WTC11 (cell line): ENCODE results near the gene FFAR2. TPM values are rescaled to one million over a fixed set of nuclear protein-coding genes. Genes with fewer than 3 reads are reported as not detected.

Source experiments
- ATAC-seq: fragments of 200-7000 bp; cut with Tn5 transposase; 2 replicates; pipeline ENCODE4 v1.10.0; 2021; ENCODE audit warnings: mild to moderate bottlenecking, moderate library complexity
- CTCF ChIA-PET: fragments of 300-600 bp; sonication (Branson Sonifier 250); formaldehyde crosslinking; loops from one replicate; lab custom pipeline; 2021; ENCODE audit warnings: antibody characterized with exemption; lab: Charles Lee
- POLR2A ChIA-PET: fragments of 350-600 bp; sonication (Branson Sonifier 250); formaldehyde crosslinking; loops from one replicate; lab custom pipeline; 2021; ENCODE audit warnings: antibody characterized with exemption; lab: Charles Lee
- DNase-seq: peaks from one replicate; pipeline ENCODE4 v3.0.0; 2021; ENCODE audit warnings: low spot score
- H3K27ac Mint-ChIP-seq: 2 replicates; pipeline ENCODE4 v1.8.0; 2021; ENCODE audit warnings: mixed read lengths
- H3K27me3 Mint-ChIP-seq: 2 replicates; pipeline ENCODE4 v1.8.0; 2021; ENCODE audit warnings: low read depth, mild to moderate bottlenecking, moderate library complexity, mixed read lengths
- H3K36me3 Mint-ChIP-seq: 2 replicates; pipeline ENCODE4 v1.8.0; 2021; ENCODE audit warnings: mixed read lengths
- H3K4me1 Mint-ChIP-seq: 2 replicates; pipeline ENCODE4 v1.8.0; 2022; ENCODE audit warnings: mixed read lengths
- H3K4me3 Mint-ChIP-seq: 2 replicates; pipeline ENCODE4 v1.8.0; 2021; ENCODE audit warnings: mild to moderate bottlenecking, moderate library complexity, mixed read lengths
- H3K9me3 Mint-ChIP-seq: 2 replicates; pipeline ENCODE4 v1.8.0; 2021; ENCODE audit warnings: mixed read lengths
- CBFB ChIP-seq: sonication (generic); formaldehyde crosslinking; IDR thresholded peaks from 2 replicates; pipeline ENCODE4 v1.8.1; 2022; ENCODE audit warnings: mild to moderate bottlenecking, low read depth, missing genetic modification reagents
- ELF4 ChIP-seq: sonication (generic); formaldehyde crosslinking; IDR thresholded peaks from 2 replicates; pipeline ENCODE4 v1.8.1; 2022; ENCODE audit warnings: low read depth, mild to moderate bottlenecking, moderate library complexity, missing genetic modification reagents
- FOXK1 ChIP-seq: sonication (generic); formaldehyde crosslinking; IDR thresholded peaks from 2 replicates; pipeline ENCODE4 v1.8.0; 2022; ENCODE audit warnings: mild to moderate bottlenecking, moderate library complexity, missing genetic modification reagents
- MXD4 ChIP-seq: fragments of 250-450 bp; sonication (Bioruptor Pico); IDR thresholded peaks from 2 replicates; pipeline ENCODE4 v1.8.0; 2021; ENCODE audit warnings: mild to moderate bottlenecking, moderate library complexity, borderline replicate concordance
- SOX15 ChIP-seq: fragments of 250-450 bp; sonication (Bioruptor Pico); IDR thresholded peaks from 2 replicates; pipeline ENCODE4 v1.9.0; 2021; ENCODE audit warnings: mild to moderate bottlenecking
- TEAD1 ChIP-seq: sonication (generic); formaldehyde crosslinking; IDR thresholded peaks from 2 replicates; pipeline ENCODE4 v1.8.0; 2022; ENCODE audit warnings: mild to moderate bottlenecking, missing genetic modification reagents
- TEAD4 ChIP-seq: sonication (generic); formaldehyde crosslinking; IDR thresholded peaks from 2 replicates; pipeline ENCODE4 v1.8.0; 2022; ENCODE audit warnings: mild to moderate bottlenecking, missing genetic modification reagents
- total RNA-seq: library from RNA; stranded (reverse); gene quantifications from 3 replicates; pipeline ENCODE4 v1.2.3, GENCODE V29; 2021
- TF ChIP-seq, protein P1 (sequence below): sonication (generic); formaldehyde crosslinking; IDR thresholded peaks from 2 replicates; pipeline ENCODE4 v1.8.0; 2022; ENCODE audit warnings: mild to moderate bottlenecking, missing genetic modification reagents
- TF ChIP-seq, protein P2 (sequence below): sonication (generic); formaldehyde crosslinking; IDR thresholded peaks from 2 replicates; pipeline ENCODE4 v1.8.1; 2023; ENCODE audit warnings: mild to moderate bottlenecking, missing genetic modification reagents, borderline replicate concordance
- TF ChIP-seq, protein P3 (sequence below): sonication (generic); formaldehyde crosslinking; IDR thresholded peaks from 2 replicates; pipeline ENCODE4 v1.8.0; 2023; ENCODE audit warnings: mild to moderate bottlenecking, missing genetic modification reagents
- TF ChIP-seq, protein P4 (sequence below): sonication (generic); formaldehyde crosslinking; IDR thresholded peaks from 2 replicates; pipeline ENCODE4 v1.8.0; 2023; ENCODE audit warnings: missing genetic modification reagents, mild to moderate bottlenecking, borderline replicate concordance
- TF ChIP-seq, protein P5 (sequence below): sonication (generic); formaldehyde crosslinking; IDR thresholded peaks from 2 replicates; pipeline ENCODE4 v1.8.1; 2022; ENCODE audit warnings: missing genetic modification reagents, borderline replicate concordance
- TF ChIP-seq, protein P6 (sequence below): sonication (generic); formaldehyde crosslinking; IDR thresholded peaks from 2 replicates; pipeline ENCODE4 v1.8.1; 2023; ENCODE audit warnings: mild to moderate bottlenecking, missing genetic modification reagents

The FFAR2 gene
- total RNA-seq, 1 experiment from 2014 or later, result not detected

DNA sequence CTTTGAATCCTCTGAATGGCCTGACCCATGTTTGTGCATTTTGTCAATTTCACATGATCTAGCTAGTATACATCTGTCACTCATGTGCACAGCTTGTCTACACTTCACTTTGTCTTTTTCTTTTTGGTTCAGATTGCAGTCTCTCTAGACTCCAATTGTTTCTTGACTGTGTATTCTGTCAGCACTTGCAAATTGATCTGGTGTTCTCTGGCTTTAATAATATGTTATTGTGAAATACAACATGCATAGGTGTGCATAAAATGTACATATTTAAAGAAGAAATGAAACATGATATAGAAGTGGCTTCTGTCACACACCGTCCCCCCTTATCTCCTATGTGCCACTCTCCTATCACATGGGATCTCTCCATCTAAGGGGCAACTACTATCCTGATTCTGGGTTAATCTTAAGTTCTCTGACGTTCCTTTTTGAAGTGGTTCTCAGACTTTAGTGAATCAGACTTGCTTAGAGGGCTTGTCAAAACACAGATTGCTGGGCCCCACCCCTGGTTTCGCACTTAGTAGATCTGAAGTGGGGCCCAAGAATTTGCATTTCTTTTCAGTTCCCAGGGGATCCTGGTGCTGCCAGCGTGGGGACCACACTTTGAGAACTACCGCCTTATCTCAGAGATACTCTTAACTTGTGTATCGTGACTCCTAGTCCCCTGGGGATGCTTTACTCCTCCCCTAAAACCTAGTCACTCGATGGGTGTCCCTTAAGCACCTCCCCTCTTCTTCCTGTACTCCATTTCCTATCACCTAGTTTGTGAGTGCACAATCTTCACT, 36.4 kb downstream of the FFAR2 start:
- no peak for ATAC-seq
- H3K9me3 Mint-ChIP-seq, result peaks cover 3% of the 10 kb centered on the region; the same call in 1 of the 2 replicates
- CTCF ChIA-PET, result interaction anchor here (1.0 kb wide), 1 partner anchor 9 kb away, joined by 4 read pairs; no protein-coding TSS in a partner anchor

DNA sequence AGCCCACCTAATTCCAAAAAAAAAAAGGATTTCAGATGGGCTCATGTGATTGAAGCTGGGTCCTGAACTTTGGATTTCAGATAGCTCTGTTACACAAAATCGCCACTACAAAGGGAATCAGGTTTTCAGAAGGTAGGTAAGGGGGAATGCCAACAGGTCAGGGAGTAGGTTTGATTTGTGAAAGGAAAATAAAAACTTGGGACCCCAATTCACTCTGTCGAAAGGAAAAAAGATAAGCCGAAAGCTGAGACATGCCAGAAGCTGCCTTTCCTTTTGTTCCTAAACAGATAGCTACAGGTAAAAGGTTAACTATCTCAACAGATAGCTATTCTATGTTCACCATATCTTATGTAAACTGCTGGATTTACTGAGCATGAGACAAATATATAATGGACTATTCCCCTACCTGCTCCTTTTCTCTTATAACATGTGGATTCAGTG, 38.2 kb downstream of the FFAR2 start:
- H3K36me3 Mint-ChIP-seq, result no peaks in the 10 kb centered on the region
- CTCF ChIA-PET, result interaction anchor here (1.2 to 4.4 kb wide), 4 partner anchors 9 to 134 kb away, joined by 4 to 19 read pairs (median 11); no protein-coding TSS in a partner anchor
- peaks cover 27% of the 10 kb centered on the region for H3K27me3 Mint-ChIP-seq
- no peak overlapping the region for H3K27ac Mint-ChIP-seq
- no peaks in the 10 kb centered on the region for H3K4me1 Mint-ChIP-seq
- ATAC-seq, result no peak
- no peaks in the 10 kb centered on the region for H3K9me3 Mint-ChIP-seq
- no peak for DNase-seq
- POLR2A ChIA-PET, result no interaction called here
- no peak overlapping the region for H3K4me3 Mint-ChIP-seq
- TF ChIP-seq, protein P1, sequence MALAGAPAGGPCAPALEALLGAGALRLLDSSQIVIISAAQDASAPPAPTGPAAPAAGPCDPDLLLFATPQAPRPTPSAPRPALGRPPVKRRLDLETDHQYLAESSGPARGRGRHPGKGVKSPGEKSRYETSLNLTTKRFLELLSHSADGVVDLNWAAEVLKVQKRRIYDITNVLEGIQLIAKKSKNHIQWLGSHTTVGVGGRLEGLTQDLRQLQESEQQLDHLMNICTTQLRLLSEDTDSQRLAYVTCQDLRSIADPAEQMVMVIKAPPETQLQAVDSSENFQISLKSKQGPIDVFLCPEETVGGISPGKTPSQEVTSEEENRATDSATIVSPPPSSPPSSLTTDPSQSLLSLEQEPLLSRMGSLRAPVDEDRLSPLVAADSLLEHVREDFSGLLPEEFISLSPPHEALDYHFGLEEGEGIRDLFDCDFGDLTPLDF (CRISPR knock-in tag), result no peak
- no peak for TF ChIP-seq SOX15 (CRISPR knock-in tag)
- TF ChIP-seq TEAD4, result no peak
- TF ChIP-seq TEAD1 (CRISPR knock-in tag), result no peak
- TF ChIP-seq FOXK1 (CRISPR knock-in tag), result no peak
- TF ChIP-seq, protein P2, sequence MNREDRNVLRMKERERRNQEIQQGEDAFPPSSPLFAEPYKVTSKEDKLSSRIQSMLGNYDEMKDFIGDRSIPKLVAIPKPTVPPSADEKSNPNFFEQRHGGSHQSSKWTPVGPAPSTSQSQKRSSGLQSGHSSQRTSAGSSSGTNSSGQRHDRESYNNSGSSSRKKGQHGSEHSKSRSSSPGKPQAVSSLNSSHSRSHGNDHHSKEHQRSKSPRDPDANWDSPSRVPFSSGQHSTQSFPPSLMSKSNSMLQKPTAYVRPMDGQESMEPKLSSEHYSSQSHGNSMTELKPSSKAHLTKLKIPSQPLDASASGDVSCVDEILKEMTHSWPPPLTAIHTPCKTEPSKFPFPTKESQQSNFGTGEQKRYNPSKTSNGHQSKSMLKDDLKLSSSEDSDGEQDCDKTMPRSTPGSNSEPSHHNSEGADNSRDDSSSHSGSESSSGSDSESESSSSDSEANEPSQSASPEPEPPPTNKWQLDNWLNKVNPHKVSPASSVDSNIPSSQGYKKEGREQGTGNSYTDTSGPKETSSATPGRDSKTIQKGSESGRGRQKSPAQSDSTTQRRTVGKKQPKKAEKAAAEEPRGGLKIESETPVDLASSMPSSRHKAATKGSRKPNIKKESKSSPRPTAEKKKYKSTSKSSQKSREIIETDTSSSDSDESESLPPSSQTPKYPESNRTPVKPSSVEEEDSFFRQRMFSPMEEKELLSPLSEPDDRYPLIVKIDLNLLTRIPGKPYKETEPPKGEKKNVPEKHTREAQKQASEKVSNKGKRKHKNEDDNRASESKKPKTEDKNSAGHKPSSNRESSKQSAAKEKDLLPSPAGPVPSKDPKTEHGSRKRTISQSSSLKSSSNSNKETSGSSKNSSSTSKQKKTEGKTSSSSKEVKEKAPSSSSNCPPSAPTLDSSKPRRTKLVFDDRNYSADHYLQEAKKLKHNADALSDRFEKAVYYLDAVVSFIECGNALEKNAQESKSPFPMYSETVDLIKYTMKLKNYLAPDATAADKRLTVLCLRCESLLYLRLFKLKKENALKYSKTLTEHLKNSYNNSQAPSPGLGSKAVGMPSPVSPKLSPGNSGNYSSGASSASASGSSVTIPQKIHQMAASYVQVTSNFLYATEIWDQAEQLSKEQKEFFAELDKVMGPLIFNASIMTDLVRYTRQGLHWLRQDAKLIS, result no peak
- TF ChIP-seq CBFB, result no peak
- TF ChIP-seq MXD4, result no peak
- TF ChIP-seq, protein P3, sequence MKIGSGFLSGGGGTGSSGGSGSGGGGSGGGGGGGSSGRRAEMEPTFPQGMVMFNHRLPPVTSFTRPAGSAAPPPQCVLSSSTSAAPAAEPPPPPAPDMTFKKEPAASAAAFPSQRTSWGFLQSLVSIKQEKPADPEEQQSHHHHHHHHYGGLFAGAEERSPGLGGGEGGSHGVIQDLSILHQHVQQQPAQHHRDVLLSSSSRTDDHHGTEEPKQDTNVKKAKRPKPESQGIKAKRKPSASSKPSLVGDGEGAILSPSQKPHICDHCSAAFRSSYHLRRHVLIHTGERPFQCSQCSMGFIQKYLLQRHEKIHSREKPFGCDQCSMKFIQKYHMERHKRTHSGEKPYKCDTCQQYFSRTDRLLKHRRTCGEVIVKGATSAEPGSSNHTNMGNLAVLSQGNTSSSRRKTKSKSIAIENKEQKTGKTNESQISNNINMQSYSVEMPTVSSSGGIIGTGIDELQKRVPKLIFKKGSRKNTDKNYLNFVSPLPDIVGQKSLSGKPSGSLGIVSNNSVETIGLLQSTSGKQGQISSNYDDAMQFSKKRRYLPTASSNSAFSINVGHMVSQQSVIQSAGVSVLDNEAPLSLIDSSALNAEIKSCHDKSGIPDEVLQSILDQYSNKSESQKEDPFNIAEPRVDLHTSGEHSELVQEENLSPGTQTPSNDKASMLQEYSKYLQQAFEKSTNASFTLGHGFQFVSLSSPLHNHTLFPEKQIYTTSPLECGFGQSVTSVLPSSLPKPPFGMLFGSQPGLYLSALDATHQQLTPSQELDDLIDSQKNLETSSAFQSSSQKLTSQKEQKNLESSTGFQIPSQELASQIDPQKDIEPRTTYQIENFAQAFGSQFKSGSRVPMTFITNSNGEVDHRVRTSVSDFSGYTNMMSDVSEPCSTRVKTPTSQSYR, result no peak

More for the DNA sequence above, 36.4 kb downstream of the FFAR2 start:
- TF ChIP-seq, protein P4, sequence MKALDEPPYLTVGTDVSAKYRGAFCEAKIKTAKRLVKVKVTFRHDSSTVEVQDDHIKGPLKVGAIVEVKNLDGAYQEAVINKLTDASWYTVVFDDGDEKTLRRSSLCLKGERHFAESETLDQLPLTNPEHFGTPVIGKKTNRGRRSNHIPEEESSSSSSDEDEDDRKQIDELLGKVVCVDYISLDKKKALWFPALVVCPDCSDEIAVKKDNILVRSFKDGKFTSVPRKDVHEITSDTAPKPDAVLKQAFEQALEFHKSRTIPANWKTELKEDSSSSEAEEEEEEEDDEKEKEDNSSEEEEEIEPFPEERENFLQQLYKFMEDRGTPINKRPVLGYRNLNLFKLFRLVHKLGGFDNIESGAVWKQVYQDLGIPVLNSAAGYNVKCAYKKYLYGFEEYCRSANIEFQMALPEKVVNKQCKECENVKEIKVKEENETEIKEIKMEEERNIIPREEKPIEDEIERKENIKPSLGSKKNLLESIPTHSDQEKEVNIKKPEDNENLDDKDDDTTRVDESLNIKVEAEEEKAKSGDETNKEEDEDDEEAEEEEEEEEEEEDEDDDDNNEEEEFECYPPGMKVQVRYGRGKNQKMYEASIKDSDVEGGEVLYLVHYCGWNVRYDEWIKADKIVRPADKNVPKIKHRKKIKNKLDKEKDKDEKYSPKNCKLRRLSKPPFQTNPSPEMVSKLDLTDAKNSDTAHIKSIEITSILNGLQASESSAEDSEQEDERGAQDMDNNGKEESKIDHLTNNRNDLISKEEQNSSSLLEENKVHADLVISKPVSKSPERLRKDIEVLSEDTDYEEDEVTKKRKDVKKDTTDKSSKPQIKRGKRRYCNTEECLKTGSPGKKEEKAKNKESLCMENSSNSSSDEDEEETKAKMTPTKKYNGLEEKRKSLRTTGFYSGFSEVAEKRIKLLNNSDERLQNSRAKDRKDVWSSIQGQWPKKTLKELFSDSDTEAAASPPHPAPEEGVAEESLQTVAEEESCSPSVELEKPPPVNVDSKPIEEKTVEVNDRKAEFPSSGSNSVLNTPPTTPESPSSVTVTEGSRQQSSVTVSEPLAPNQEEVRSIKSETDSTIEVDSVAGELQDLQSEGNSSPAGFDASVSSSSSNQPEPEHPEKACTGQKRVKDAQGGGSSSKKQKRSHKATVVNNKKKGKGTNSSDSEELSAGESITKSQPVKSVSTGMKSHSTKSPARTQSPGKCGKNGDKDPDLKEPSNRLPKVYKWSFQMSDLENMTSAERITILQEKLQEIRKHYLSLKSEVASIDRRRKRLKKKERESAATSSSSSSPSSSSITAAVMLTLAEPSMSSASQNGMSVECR, result no peak
- TF ChIP-seq, protein P5, sequence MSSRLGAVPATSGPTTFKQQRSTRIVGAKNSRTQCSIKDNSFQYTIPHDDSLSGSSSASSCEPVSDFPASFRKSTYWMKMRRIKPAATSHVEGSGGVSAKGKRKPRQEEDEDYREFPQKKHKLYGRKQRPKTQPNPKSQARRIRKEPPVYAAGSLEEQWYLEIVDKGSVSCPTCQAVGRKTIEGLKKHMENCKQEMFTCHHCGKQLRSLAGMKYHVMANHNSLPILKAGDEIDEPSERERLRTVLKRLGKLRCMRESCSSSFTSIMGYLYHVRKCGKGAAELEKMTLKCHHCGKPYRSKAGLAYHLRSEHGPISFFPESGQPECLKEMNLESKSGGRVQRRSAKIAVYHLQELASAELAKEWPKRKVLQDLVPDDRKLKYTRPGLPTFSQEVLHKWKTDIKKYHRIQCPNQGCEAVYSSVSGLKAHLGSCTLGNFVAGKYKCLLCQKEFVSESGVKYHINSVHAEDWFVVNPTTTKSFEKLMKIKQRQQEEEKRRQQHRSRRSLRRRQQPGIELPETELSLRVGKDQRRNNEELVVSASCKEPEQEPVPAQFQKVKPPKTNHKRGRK, result no peak
- TF ChIP-seq, protein P6, sequence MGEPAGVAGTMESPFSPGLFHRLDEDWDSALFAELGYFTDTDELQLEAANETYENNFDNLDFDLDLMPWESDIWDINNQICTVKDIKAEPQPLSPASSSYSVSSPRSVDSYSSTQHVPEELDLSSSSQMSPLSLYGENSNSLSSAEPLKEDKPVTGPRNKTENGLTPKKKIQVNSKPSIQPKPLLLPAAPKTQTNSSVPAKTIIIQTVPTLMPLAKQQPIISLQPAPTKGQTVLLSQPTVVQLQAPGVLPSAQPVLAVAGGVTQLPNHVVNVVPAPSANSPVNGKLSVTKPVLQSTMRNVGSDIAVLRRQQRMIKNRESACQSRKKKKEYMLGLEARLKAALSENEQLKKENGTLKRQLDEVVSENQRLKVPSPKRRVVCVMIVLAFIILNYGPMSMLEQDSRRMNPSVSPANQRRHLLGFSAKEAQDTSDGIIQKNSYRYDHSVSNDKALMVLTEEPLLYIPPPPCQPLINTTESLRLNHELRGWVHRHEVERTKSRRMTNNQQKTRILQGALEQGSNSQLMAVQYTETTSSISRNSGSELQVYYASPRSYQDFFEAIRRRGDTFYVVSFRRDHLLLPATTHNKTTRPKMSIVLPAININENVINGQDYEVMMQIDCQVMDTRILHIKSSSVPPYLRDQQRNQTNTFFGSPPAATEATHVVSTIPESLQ (CRISPR knock-in tag), result no peak
- TF ChIP-seq ELF4 (CRISPR knock-in tag) (no peak), MXD4 (no peak)
- TF ChIP-seq, all 79 proteins: peak for 0
- Mint-ChIP-seq H3K4me3 (no peak overlapping the region), H3K36me3 (no peaks in the 10 kb centered on the region), H3K27me3 (peaks cover 14% of the 10 kb centered on the region), H3K27ac (no peak overlapping the region), H3K4me1 (no peaks in the 10 kb centered on the region)
- POLR2A ChIA-PET, result no interaction called here
- no peak for DNase-seq
